Measurements from ENCODE around the gene P2RY6.
A peak's percentile ranks its signal among the peaks of the same experiment; 100 is the strongest.

Gene P2RY6

GRCh38 chr11:73308003-73308960 lies 36.1 kb downstream of the P2RY6 start, which contains the start of gene ARHGEF17:
Gene ARHGEF17, plus strand, starts transcription at chr11:73308276. Its CDS starts 363 bp downstream, at chr11:73308639.
- Mint-ChIP-seq H3K27ac (no peak within 1 kb of the TSS), H3K4me3 (peak within 1 kb of the TSS; percentile 87), H3K4me1 (peaks cover 13% of the 10 kb centered on the region), H3K27me3 (peaks cover 46% of the 10 kb centered on the region), H3K9me3 (no peaks in the 10 kb centered on the region)
- ATAC-seq (peak; percentile 37), DNase-seq (no peak)

GRCh38 chr11:73308961-73309919 lies 37.1 kb downstream of the P2RY6 start:
- Mint-ChIP-seq H3K9me3 (no peaks in the 10 kb centered on the region), H3K27ac (no peak overlapping the region), H3K4me3 (peak overlapping the region; percentile 29 to 66), H3K4me1 (peaks cover 22% of the 10 kb centered on the region), H3K27me3 (peaks cover 46% of the 10 kb centered on the region)
- DNase-seq, result peak in 1 of 2 donors; percentile 19
- no peak for ATAC-seq

GRCh38 chr11:73310076-73310475 lies 37.9 kb downstream of the P2RY6 start:
- no peak for ATAC-seq
- no peak for DNase-seq
- Mint-ChIP-seq H3K27me3 (peaks cover 43% of the 10 kb centered on the region), H3K9me3 (no peaks in the 10 kb centered on the region), H3K4me3 (no peak overlapping the region), H3K27ac (no peak overlapping the region), H3K4me1 (peaks cover 26% of the 10 kb centered on the region)

- Mint-ChIP-seq H3K9me3 (no peaks in the 10 kb centered on the region), H3K4me1 (peaks cover 26% of the 10 kb centered on the region), H3K27me3 (peaks cover 36% of the 10 kb centered on the region), H3K27ac (no peak overlapping the region), H3K4me3 (no peak overlapping the region)
- no peak for DNase-seq
- ATAC-seq, result no peak
Observed at GRCh38 chr11:73310661-73311393, 38.7 kb downstream of the P2RY6 start.

- DNase-seq (no peak), ATAC-seq (no peak)
- no peaks in the 10 kb centered on the region for H3K9me3 Mint-ChIP-seq
- no peak overlapping the region for H3K27ac Mint-ChIP-seq
- H3K27me3 Mint-ChIP-seq, result peaks cover 30% of the 10 kb centered on the region
- H3K4me1 Mint-ChIP-seq, result peaks cover 24% of the 10 kb centered on the region
- no peak overlapping the region for H3K4me3 Mint-ChIP-seq
Observed at GRCh38 chr11:73311394-73311869, 39.3 kb downstream of the P2RY6 start.

- peaks cover 24% of the 10 kb centered on the region for H3K27me3 Mint-ChIP-seq
- peaks cover 18% of the 10 kb centered on the region for H3K4me1 Mint-ChIP-seq
Observed at GRCh38 chr11:73312036-73312435, 39.9 kb downstream of the P2RY6 start.

GRCh38 chr11:73312851-73313327 lies 40.8 kb downstream of the P2RY6 start:
- H3K4me3 Mint-ChIP-seq, result no peak overlapping the region
- H3K9me3 Mint-ChIP-seq, result no peaks in the 10 kb centered on the region
- peaks cover 17% of the 10 kb centered on the region for H3K27me3 Mint-ChIP-seq
- H3K4me1 Mint-ChIP-seq, result peaks cover 14% of the 10 kb centered on the region
- ATAC-seq (no peak), DNase-seq (no peak)
- H3K27ac Mint-ChIP-seq, result no peak overlapping the region

More at GRCh38 chr11:73312036-73312435, 39.9 kb downstream of the P2RY6 start:
- H3K9me3 Mint-ChIP-seq, result no peaks in the 10 kb centered on the region
- no peak overlapping the region for H3K4me3 Mint-ChIP-seq
- ATAC-seq (no peak), DNase-seq (no peak)
- H3K27ac Mint-ChIP-seq, result no peak overlapping the region

- H3K27ac Mint-ChIP-seq, result peak overlapping the region in 1 of 2 donors; percentile 24
- H3K27me3 Mint-ChIP-seq, result peaks cover 17% of the 10 kb centered on the region
- H3K4me1 Mint-ChIP-seq, result peaks cover 14% of the 10 kb centered on the region
- ATAC-seq, result no peak
- H3K4me3 Mint-ChIP-seq, result no peak overlapping the region
- H3K9me3 Mint-ChIP-seq, result no peaks in the 10 kb centered on the region
- no peak for DNase-seq
Observed at GRCh38 chr11:73313652-73314051, 41.5 kb downstream of the P2RY6 start.

GRCh38 chr11:73314117-73314961 lies 42.2 kb downstream of the P2RY6 start:
- DNase-seq, result no peak
- H3K9me3 Mint-ChIP-seq, result no peaks in the 10 kb centered on the region
- H3K4me1 Mint-ChIP-seq, result peaks cover 14% of the 10 kb centered on the region
- ATAC-seq, result no peak
- H3K4me3 Mint-ChIP-seq, result no peak overlapping the region
- peak overlapping the region; percentile 24 to 78 for H3K27ac Mint-ChIP-seq
- H3K27me3 Mint-ChIP-seq, result peaks cover 13% of the 10 kb centered on the region

- H3K9me3 Mint-ChIP-seq, result no peaks in the 10 kb centered on the region
- no peak for ATAC-seq
- no peak for DNase-seq
- H3K4me1 Mint-ChIP-seq, result peaks cover 14% of the 10 kb centered on the region
- no peak overlapping the region for H3K27ac Mint-ChIP-seq
- H3K4me3 Mint-ChIP-seq, result no peak overlapping the region
- peaks cover 2% of the 10 kb centered on the region for H3K27me3 Mint-ChIP-seq
Observed at GRCh38 chr11:73315293-73316020, 43.3 kb downstream of the P2RY6 start.

- DNase-seq, result no peak
- no peak overlapping the region for H3K27ac Mint-ChIP-seq
- no peak for ATAC-seq
- H3K4me1 Mint-ChIP-seq, result peaks cover 16% of the 10 kb centered on the region
- no peaks in the 10 kb centered on the region for H3K27me3 Mint-ChIP-seq
- no peaks in the 10 kb centered on the region for H3K9me3 Mint-ChIP-seq
- H3K4me3 Mint-ChIP-seq, result no peak overlapping the region
Observed at GRCh38 chr11:73316422-73316821, 44.3 kb downstream of the P2RY6 start.

- H3K4me1 Mint-ChIP-seq, result peaks cover 25% of the 10 kb centered on the region
- H3K27me3 Mint-ChIP-seq, result no peaks in the 10 kb centered on the region
- no peak for DNase-seq
- H3K27ac Mint-ChIP-seq, result no peak overlapping the region
- no peak overlapping the region for H3K4me3 Mint-ChIP-seq
- H3K9me3 Mint-ChIP-seq, result no peaks in the 10 kb centered on the region
- no peak for ATAC-seq
Observed at GRCh38 chr11:73317373-73317772, 45.2 kb downstream of the P2RY6 start.

GRCh38 chr11:73317803-73318202 lies 45.7 kb downstream of the P2RY6 start:
- no peak for DNase-seq
- no peak for ATAC-seq
- Mint-ChIP-seq H3K4me1 (peaks cover 26% of the 10 kb centered on the region), H3K27me3 (no peaks in the 10 kb centered on the region), H3K4me3 (no peak overlapping the region), H3K27ac (no peak overlapping the region), H3K9me3 (no peaks in the 10 kb centered on the region)

All from stimulated activated naive CD8-positive, alpha-beta T cell treated with anti-CD3 and anti-CD28 coated beads, Interleukin-15, amount 100 ng/mL, for 72 hours (primary cell).